ENCODE data around the gene ANXA4. TPM values are rescaled to one million over a fixed set of nuclear protein-coding genes. Genes with fewer than 3 reads are reported as not detected.
A peak's percentile ranks its signal among the peaks of the same experiment; 100 is the strongest.
"Not testable (repeated sequence)": the region's sequence is repeated elsewhere in the genome, so short reads cannot be mapped to it uniquely, and the experiment has no call there.

ANXA4 gene
- total RNA-seq, 1 donor from 2014 or later = 52.9 TPM

GRCh38 chr2:69711971-69712370 is 30.0 kb upstream of the ANXA4 start:
- no peak overlapping the region for H3K27ac Mint-ChIP-seq
- H3K9me3 Mint-ChIP-seq = peaks cover 5% of the 10 kb centered on the region
- intact Hi-C loops (cut with micrococcal nuclease) = loop anchor here (5.0 kb wide), 3 partner anchors 65 to 335 kb away; no protein-coding TSS in a partner anchor
- no peak for DNase-seq (ENCODE audit: low spot score)
- H3K36me3 Mint-ChIP-seq (ENCODE audit: low read depth) = no peaks in the 10 kb centered on the region
- H3K4me1 Mint-ChIP-seq (ENCODE audit: low read depth) = peaks cover 19% of the 10 kb centered on the region
- no peaks in the 10 kb centered on the region for H3K27me3 Mint-ChIP-seq (ENCODE audit: low read depth)
- H3K4me3 Mint-ChIP-seq (ENCODE audit: low read depth) = no peak overlapping the region

GRCh38 chr2:69714024-69714423 is 27.9 kb upstream of the ANXA4 start:
- Mint-ChIP-seq H3K4me1 (ENCODE audit: low read depth) (peaks cover 19% of the 10 kb centered on the region), H3K9me3 (peaks cover 5% of the 10 kb centered on the region), H3K36me3 (ENCODE audit: low read depth) (no peaks in the 10 kb centered on the region), H3K27me3 (ENCODE audit: low read depth) (no peaks in the 10 kb centered on the region), H3K4me3 (ENCODE audit: low read depth) (no peak overlapping the region), H3K27ac (no peak overlapping the region)
- intact Hi-C loops (cut with micrococcal nuclease) = loop anchor here (5.0 kb wide), 3 partner anchors 67 to 337 kb away; no protein-coding TSS in a partner anchor
- DNase-seq (ENCODE audit: low spot score) = no peak

DNA sequence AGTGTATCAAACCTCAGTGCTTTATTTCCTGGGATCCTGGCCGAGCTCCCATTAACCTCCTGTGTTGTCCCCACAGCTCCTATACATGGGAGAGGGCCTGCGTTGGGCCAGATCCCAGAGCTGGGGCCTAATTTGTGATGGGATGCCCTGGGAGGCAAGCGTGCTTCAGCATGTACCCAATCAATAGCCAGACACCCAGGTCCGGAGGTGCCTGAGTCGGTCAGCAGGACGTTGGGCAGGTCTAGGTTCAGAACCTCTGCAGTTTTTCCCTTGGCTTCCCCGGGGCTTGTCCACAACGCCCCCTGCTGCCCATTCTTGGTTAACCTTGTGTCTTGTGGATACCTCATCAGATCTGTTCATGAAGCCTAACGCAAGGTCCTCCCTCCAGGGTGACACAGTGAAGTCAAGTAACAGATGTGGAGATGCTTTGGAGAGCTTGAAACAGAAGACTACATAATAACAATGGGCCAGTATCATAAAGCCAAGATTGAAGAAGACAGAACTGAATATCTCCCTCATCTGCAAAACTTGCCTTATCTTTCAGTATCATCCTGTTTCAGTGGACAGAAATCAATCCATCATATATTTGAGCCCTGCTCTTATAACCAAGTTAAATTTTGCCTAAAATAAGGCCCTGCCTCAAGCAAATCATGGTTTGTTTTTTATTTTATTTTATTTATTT is 27.3 kb upstream of the ANXA4 start:
- not testable (repeated sequence) for H3K27ac Mint-ChIP-seq; H3K9me3 Mint-ChIP-seq; H3K36me3 Mint-ChIP-seq (ENCODE audit: low read depth); H3K27me3 Mint-ChIP-seq (ENCODE audit: low read depth); H3K4me3 Mint-ChIP-seq (ENCODE audit: low read depth)
- intact Hi-C loops (cut with micrococcal nuclease) = loop anchor here (5.0 kb wide), 3 partner anchors 67 to 337 kb away; no protein-coding TSS in a partner anchor
- DNase-seq (ENCODE audit: low spot score) = peak; percentile 79
- H3K4me1 Mint-ChIP-seq (ENCODE audit: low read depth) = peaks cover 19% of the 10 kb centered on the region

- H3K9me3 Mint-ChIP-seq = no peaks in the 10 kb centered on the region
- H3K36me3 Mint-ChIP-seq (ENCODE audit: low read depth) = no peaks in the 10 kb centered on the region
- no peak overlapping the region for H3K27ac Mint-ChIP-seq
- no peaks in the 10 kb centered on the region for H3K27me3 Mint-ChIP-seq (ENCODE audit: low read depth)
- DNase-seq (ENCODE audit: low spot score) = no peak
- intact Hi-C loops (cut with micrococcal nuclease) = no loop called here
- peaks cover 19% of the 10 kb centered on the region for H3K4me1 Mint-ChIP-seq (ENCODE audit: low read depth)
- H3K4me3 Mint-ChIP-seq (ENCODE audit: low read depth) = no peak overlapping the region
These were observed 26.0 kb upstream of the ANXA4 start for GRCh38 chr2:69715964-69716363.

GRCh38 chr2:69716555-69717120 is 25.3 kb upstream of the ANXA4 start:
- Mint-ChIP-seq H3K4me3 (ENCODE audit: low read depth) (no peak overlapping the region), H3K27ac (no peak overlapping the region), H3K9me3 (no peaks in the 10 kb centered on the region), H3K27me3 (ENCODE audit: low read depth) (no peaks in the 10 kb centered on the region), H3K4me1 (ENCODE audit: low read depth) (peaks cover 16% of the 10 kb centered on the region), H3K36me3 (ENCODE audit: low read depth) (no peaks in the 10 kb centered on the region)
- intact Hi-C loops (cut with micrococcal nuclease) = no loop called here
- DNase-seq (ENCODE audit: low spot score) = no peak

DNA sequence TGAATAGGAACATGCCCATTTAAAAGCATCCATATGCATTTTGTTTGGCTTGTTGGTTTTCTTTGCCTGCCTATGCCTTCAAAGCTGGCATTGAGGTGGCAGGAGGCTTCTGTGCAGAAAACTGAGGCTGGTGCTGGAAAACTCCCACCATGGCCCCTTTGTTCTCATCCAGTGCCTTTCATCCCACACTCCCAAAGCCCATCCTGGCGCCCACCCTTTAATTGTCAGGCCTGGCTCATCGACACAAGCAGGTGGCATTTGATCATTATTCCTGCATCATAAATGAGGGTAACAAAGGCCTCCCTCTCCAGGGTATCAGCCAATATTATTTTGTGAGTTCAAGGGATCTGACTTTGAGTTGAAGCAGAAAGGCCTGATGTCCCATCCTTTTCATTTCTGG is 24.7 kb upstream of the ANXA4 start:
- DNase-seq (ENCODE audit: low spot score) = no peak
- H3K36me3 Mint-ChIP-seq (ENCODE audit: low read depth) = no peaks in the 10 kb centered on the region
- peaks cover 15% of the 10 kb centered on the region for H3K4me1 Mint-ChIP-seq (ENCODE audit: low read depth)
- intact Hi-C loops (cut with micrococcal nuclease) = no loop called here
- H3K9me3 Mint-ChIP-seq = no peaks in the 10 kb centered on the region
- H3K27me3 Mint-ChIP-seq (ENCODE audit: low read depth) = no peaks in the 10 kb centered on the region
- H3K4me3 Mint-ChIP-seq (ENCODE audit: low read depth) = no peak overlapping the region
- H3K27ac Mint-ChIP-seq = no peak overlapping the region

GRCh38 chr2:69717861-69718273 is 24.1 kb upstream of the ANXA4 start:
- intact Hi-C loops (cut with micrococcal nuclease) = no loop called here
- no peak for DNase-seq (ENCODE audit: low spot score)
- no peak overlapping the region for H3K27ac Mint-ChIP-seq
- no peaks in the 10 kb centered on the region for H3K36me3 Mint-ChIP-seq (ENCODE audit: low read depth)
- H3K27me3 Mint-ChIP-seq (ENCODE audit: low read depth) = no peaks in the 10 kb centered on the region
- no peaks in the 10 kb centered on the region for H3K9me3 Mint-ChIP-seq
- no peak overlapping the region for H3K4me3 Mint-ChIP-seq (ENCODE audit: low read depth)
- peaks cover 15% of the 10 kb centered on the region for H3K4me1 Mint-ChIP-seq (ENCODE audit: low read depth)

DNA sequence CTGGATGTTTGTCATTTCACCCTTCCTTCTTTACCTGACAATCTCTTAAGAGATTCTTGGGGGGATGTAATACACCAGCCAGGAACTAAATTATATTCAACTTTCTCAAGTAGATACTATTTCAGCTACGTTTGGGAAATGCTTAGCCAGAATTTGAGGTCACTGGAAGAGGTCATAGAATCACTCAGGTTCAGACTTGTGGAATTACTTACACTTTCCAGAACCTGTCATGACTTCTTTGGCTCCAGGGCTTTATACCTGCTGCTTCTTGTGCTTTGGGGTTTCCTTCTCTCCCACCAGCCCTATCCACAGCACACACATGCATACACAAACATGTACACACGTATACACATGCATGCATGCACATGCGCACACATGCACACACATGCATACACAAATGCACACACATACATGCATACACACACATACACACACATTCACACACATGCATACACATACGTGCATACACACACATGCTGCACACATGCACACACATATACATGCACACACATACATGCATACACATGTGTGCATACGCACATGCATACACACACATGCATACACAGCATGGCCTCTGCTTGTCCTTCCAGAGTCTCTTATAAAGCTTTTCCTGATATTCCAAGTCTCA is 23.5 kb upstream of the ANXA4 start:
- Mint-ChIP-seq H3K4me3 (ENCODE audit: low read depth) (no peak overlapping the region), H3K9me3 (no peaks in the 10 kb centered on the region), H3K27ac (no peak overlapping the region), H3K36me3 (ENCODE audit: low read depth) (no peaks in the 10 kb centered on the region), H3K27me3 (ENCODE audit: low read depth) (no peaks in the 10 kb centered on the region), H3K4me1 (ENCODE audit: low read depth) (peaks cover 15% of the 10 kb centered on the region)
- DNase-seq (ENCODE audit: low spot score) = no peak
- intact Hi-C loops (cut with micrococcal nuclease) = no loop called here

DNA sequence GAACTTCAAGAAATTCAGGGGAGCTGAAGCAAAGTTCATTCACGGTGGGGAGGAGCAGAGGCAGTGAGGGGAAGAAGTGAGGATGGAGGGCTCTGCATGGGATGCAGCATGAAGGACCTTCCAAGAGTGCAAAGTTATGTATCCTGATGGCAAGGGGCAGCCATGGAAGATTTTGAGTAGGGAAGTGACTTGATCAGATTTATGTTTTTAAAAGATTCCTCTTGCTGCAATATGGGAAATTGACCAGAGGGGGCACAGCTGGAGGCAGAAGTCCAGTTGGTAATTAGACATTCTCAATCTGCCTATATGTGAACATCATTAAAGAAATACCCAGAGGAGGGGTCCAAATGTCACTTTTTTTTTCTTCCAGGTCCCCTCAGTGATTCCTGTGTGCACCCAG is 21.5 kb upstream of the ANXA4 start:
- H3K4me3 Mint-ChIP-seq (ENCODE audit: low read depth) = no peak overlapping the region
- H3K36me3 Mint-ChIP-seq (ENCODE audit: low read depth) = no peaks in the 10 kb centered on the region
- H3K27ac Mint-ChIP-seq = no peak overlapping the region
- intact Hi-C loops (cut with micrococcal nuclease) = loop anchor here (5.0 kb wide), 1 partner anchor 172 kb away; the partner anchor contains the start of gene SNRNP27
- no peaks in the 10 kb centered on the region for H3K27me3 Mint-ChIP-seq (ENCODE audit: low read depth)
- DNase-seq (ENCODE audit: low spot score) = no peak
- no peaks in the 10 kb centered on the region for H3K9me3 Mint-ChIP-seq
- H3K4me1 Mint-ChIP-seq (ENCODE audit: low read depth) = peaks cover 15% of the 10 kb centered on the region

DNA sequence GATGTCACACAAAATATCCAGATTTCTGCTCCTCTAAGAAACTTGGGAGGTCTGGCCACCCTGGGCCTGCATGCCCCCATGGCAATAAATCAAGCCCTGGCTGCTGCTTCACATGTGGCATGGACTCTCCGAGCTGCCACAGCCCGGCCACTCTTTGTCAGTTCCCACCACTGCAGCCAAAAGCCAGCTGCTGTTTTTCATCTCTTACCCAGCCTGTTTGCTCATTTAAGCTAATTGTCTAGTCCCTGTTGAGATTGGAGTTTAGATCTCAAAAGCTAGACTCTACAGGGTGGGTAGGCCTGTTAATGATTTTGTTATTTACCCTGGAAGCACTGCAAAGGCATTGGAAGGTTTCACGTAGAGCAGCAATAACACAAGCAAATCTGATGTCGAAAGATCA is 20.9 kb upstream of the ANXA4 start:
- Mint-ChIP-seq H3K27me3 (ENCODE audit: low read depth) (no peaks in the 10 kb centered on the region), H3K27ac (no peak overlapping the region), H3K9me3 (no peaks in the 10 kb centered on the region), H3K36me3 (ENCODE audit: low read depth) (no peaks in the 10 kb centered on the region), H3K4me3 (ENCODE audit: low read depth) (no peak overlapping the region), H3K4me1 (ENCODE audit: low read depth) (peaks cover 12% of the 10 kb centered on the region)
- DNase-seq (ENCODE audit: low spot score) = no peak
- intact Hi-C loops (cut with micrococcal nuclease) = loop anchor here (5.0 kb wide), 1 partner anchor 171 kb away; the partner anchor contains the start of gene SNRNP27

GRCh38 chr2:69723791-69724190 is 18.1 kb upstream of the ANXA4 start:
- intact Hi-C loops (cut with micrococcal nuclease) = loop anchor here (1.0 to 5.0 kb wide), 2 partner anchors 94 to 169 kb away; partner anchors contain the start of gene SNRNP27
- H3K4me3 Mint-ChIP-seq (ENCODE audit: low read depth) = no peak overlapping the region
- peaks cover 10% of the 10 kb centered on the region for H3K4me1 Mint-ChIP-seq (ENCODE audit: low read depth)
- no peak for DNase-seq (ENCODE audit: low spot score)
- H3K27me3 Mint-ChIP-seq (ENCODE audit: low read depth) = no peaks in the 10 kb centered on the region
- H3K9me3 Mint-ChIP-seq = no peaks in the 10 kb centered on the region
- no peak overlapping the region for H3K27ac Mint-ChIP-seq
- H3K36me3 Mint-ChIP-seq (ENCODE audit: low read depth) = no peaks in the 10 kb centered on the region

- Mint-ChIP-seq H3K27ac (no peak overlapping the region), H3K36me3 (ENCODE audit: low read depth) (no peaks in the 10 kb centered on the region), H3K4me1 (ENCODE audit: low read depth) (peaks cover 10% of the 10 kb centered on the region), H3K4me3 (ENCODE audit: low read depth) (peak overlapping the region; percentile 39), H3K27me3 (ENCODE audit: low read depth) (no peaks in the 10 kb centered on the region), H3K9me3 (no peaks in the 10 kb centered on the region)
- peak; percentile 79 for DNase-seq (ENCODE audit: low spot score)
- intact Hi-C loops (cut with micrococcal nuclease) = loop anchor here (1.0 to 5.0 kb wide), 2 partner anchors 93 to 168 kb away; partner anchors contain the start of gene SNRNP27
These were observed 17.3 kb upstream of the ANXA4 start for GRCh38 chr2:69724540-69725159.

Data from activated T-helper 2 cell treated with anti-CD3 and anti-CD28 coated beads, Interferon-gamma antibody, Interleukin-2, Interleukin-4, amounts not matched to agents 10 μg/mL and 5 μg/mL and 100 μg/mL, durations not matched to agents 14 hours and 24 hours and 36 hours (primary cell).